Stimulated activated CD4-positive, alpha-beta T cell treated with anti-CD3 and anti-CD28 coated beads, Interleukin-12 subunit alpha, Interleukin-12 subunit beta, amount 100 ng/mL, for 4 hours (primary cell): ENCODE measurements around the gene CABCOCO1.

ENCODE experiments used
- DNase-seq: peaks from one replicate; pipeline ENCODE4 v3.0.0-alpha.2; 2020

The CABCOCO1 gene

GRCh38 chr10:61662794-61663259 lies at the start of gene CABCOCO1:
Gene CABCOCO1 (plus strand): TSS chr10:61662929. CDS start chr10:61662973, 44 bp downstream.
- no peak for DNase-seq

GRCh38 chr10:61613665-61614064 lies 49.1 kb upstream of the CABCOCO1 start:
- DNase-seq = no peak

- DNase-seq = no peak
Measured at GRCh38 chr10:61616611-61617010, 46.1 kb upstream of the CABCOCO1 start.

- DNase-seq = no peak
Measured at GRCh38 chr10:61617180-61617579, 45.5 kb upstream of the CABCOCO1 start.

- DNase-seq = no peak
Measured at GRCh38 chr10:61617586-61617985, 45.1 kb upstream of the CABCOCO1 start.

GRCh38 chr10:61618388-61618961 lies 44.3 kb upstream of the CABCOCO1 start:
- DNase-seq = no peak

GRCh38 chr10:61620506-61620905 lies 42.2 kb upstream of the CABCOCO1 start:
- no peak for DNase-seq

- DNase-seq = no peak
Measured at GRCh38 chr10:61621605-61622051, 41.1 kb upstream of the CABCOCO1 start.

GRCh38 chr10:61623161-61623560 lies 39.6 kb upstream of the CABCOCO1 start:
- no peak for DNase-seq

- DNase-seq = no peak
Measured at GRCh38 chr10:61626209-61626608, 36.5 kb upstream of the CABCOCO1 start.

GRCh38 chr10:61627266-61627665 lies 35.5 kb upstream of the CABCOCO1 start:
- DNase-seq = no peak

GRCh38 chr10:61628151-61628874 lies 34.4 kb upstream of the CABCOCO1 start:
- no peak for DNase-seq

- no peak for DNase-seq
Measured at GRCh38 chr10:61628875-61629513, 33.7 kb upstream of the CABCOCO1 start.

- no peak for DNase-seq
Measured at GRCh38 chr10:61629576-61629975, 33.2 kb upstream of the CABCOCO1 start.

GRCh38 chr10:61632057-61632670 lies 30.6 kb upstream of the CABCOCO1 start:
- DNase-seq = no peak

GRCh38 chr10:61633665-61634064 lies 29.1 kb upstream of the CABCOCO1 start:
- no peak for DNase-seq

GRCh38 chr10:61634746-61635145 lies 28.0 kb upstream of the CABCOCO1 start:
- no peak for DNase-seq

GRCh38 chr10:61635471-61635870 lies 27.3 kb upstream of the CABCOCO1 start:
- DNase-seq = no peak

GRCh38 chr10:61635932-61636331 lies 26.8 kb upstream of the CABCOCO1 start:
- no peak for DNase-seq

GRCh38 chr10:61639952-61640351 lies 22.8 kb upstream of the CABCOCO1 start:
- no peak for DNase-seq

- DNase-seq = no peak
Measured at GRCh38 chr10:61640856-61641255, 21.9 kb upstream of the CABCOCO1 start.

- no peak for DNase-seq
Measured at GRCh38 chr10:61642150-61642571, 20.6 kb upstream of the CABCOCO1 start.

- DNase-seq = no peak
Measured at GRCh38 chr10:61642676-61643075, 20.1 kb upstream of the CABCOCO1 start.
